ENCODE measurements around the gene CYP27B1. TPM values are rescaled to one million over a fixed set of nuclear protein-coding genes. Genes with fewer than 3 reads are reported as not detected.

CYP27B1 gene
- total RNA-seq, 3 donors from 2014 or later, result 0.33 to 2.2 (median 0.48) TPM

- TF ChIP-seq POLR2A (IDR thresholded peaks at IDR 0.05), result no peak
- no peak for TF ChIP-seq POLR2AphosphoS5 (IDR thresholded peaks at IDR 0.05)
- TF ChIP-seq CTCF (IDR thresholded peaks at IDR 0.05), result no peak
- no peak for DNase-seq (ENCODE audit: low spot score in 2 of 2)
- no peaks in the 10 kb centered on the region for H3K27me3 ChIP-seq
- no peaks in the 10 kb centered on the region for H3K9me3 ChIP-seq
- H3K4me1 ChIP-seq, result no peaks in the 10 kb centered on the region
- intact Hi-C loops (cut with DNase I; ENCODE audit: low total_unique reads), result loop anchor here (5.0 kb wide), 1 partner anchor 42 kb away; no protein-coding TSS in a partner anchor
- no peaks in the 10 kb centered on the region for H3K36me3 ChIP-seq
- no peak overlapping the region for H3K4me3 ChIP-seq
- peak overlapping the region in 1 of 2 donors; percentile 19 for H3K27ac ChIP-seq
Observed at GRCh38 chr12:57780284-57780897, 13.5 kb upstream of the CYP27B1 start.

GRCh38 chr12:57779736-57780135 lies 12.9 kb upstream of the CYP27B1 start:
- H3K36me3 ChIP-seq, result no peaks in the 10 kb centered on the region
- intact Hi-C loops (cut with DNase I; ENCODE audit: low total_unique reads), result loop anchor here (5.0 kb wide), 1 partner anchor 43 kb away; no protein-coding TSS in a partner anchor

GRCh38 chr12:57777911-57778310 lies 11.0 kb upstream of the CYP27B1 start:
- intact Hi-C loops (cut with DNase I; ENCODE audit: low total_unique reads), result no loop called here
- H3K9me3 ChIP-seq, result no peaks in the 10 kb centered on the region
- H3K36me3 ChIP-seq, result no peaks in the 10 kb centered on the region
- no peak for DNase-seq (ENCODE audit: low spot score in 2 of 2)
- no peak overlapping the region for H3K4me3 ChIP-seq
- H3K4me1 ChIP-seq, result no peaks in the 10 kb centered on the region
- TF ChIP-seq POLR2AphosphoS5 (IDR thresholded peaks at IDR 0.05) (no peak), CTCF (IDR thresholded peaks at IDR 0.05) (no peak), POLR2A (IDR thresholded peaks at IDR 0.05) (no peak)
- no peaks in the 10 kb centered on the region for H3K27me3 ChIP-seq
- H3K27ac ChIP-seq, result no peak overlapping the region

More at GRCh38 chr12:57779736-57780135, 12.9 kb upstream of the CYP27B1 start:
- H3K9me3 ChIP-seq, result no peaks in the 10 kb centered on the region
- no peak for TF ChIP-seq POLR2A (IDR thresholded peaks at IDR 0.05)
- no peak for TF ChIP-seq POLR2AphosphoS5 (IDR thresholded peaks at IDR 0.05)
- TF ChIP-seq CTCF (IDR thresholded peaks at IDR 0.05), result no peak
- H3K4me1 ChIP-seq, result no peaks in the 10 kb centered on the region
- H3K27me3 ChIP-seq, result no peaks in the 10 kb centered on the region
- DNase-seq (ENCODE audit: low spot score in 2 of 2), result no peak
- no peak overlapping the region for H3K4me3 ChIP-seq
- H3K27ac ChIP-seq, result peak overlapping the region in 1 of 2 donors; percentile 19

- Histone ChIP-seq H3K27ac (no peak overlapping the region), H3K27me3 (no peaks in the 10 kb centered on the region), H3K36me3 (no peaks in the 10 kb centered on the region), H3K4me1 (no peaks in the 10 kb centered on the region), H3K9me3 (no peaks in the 10 kb centered on the region), H3K4me3 (no peak overlapping the region)
- no peak for DNase-seq (ENCODE audit: low spot score in 2 of 2)
- intact Hi-C loops (cut with DNase I; ENCODE audit: low total_unique reads), result no loop called here
- TF ChIP-seq POLR2AphosphoS5 (IDR thresholded peaks at IDR 0.05) (no peak), POLR2A (IDR thresholded peaks at IDR 0.05) (no peak), CTCF (IDR thresholded peaks at IDR 0.05) (no peak)
Observed at GRCh38 chr12:57777367-57777766, 10.5 kb upstream of the CYP27B1 start.

GRCh38 chr12:57776247-57776587 lies 9.3 kb upstream of the CYP27B1 start:
- H3K27ac ChIP-seq, result no peak overlapping the region
- H3K4me1 ChIP-seq, result peaks cover 0 to 3% of the 10 kb centered on the region in 2 donors
- TF ChIP-seq POLR2AphosphoS5 (IDR thresholded peaks at IDR 0.05), result no peak
- TF ChIP-seq POLR2A (IDR thresholded peaks at IDR 0.05), result no peak
- no peak for TF ChIP-seq CTCF (IDR thresholded peaks at IDR 0.05)
- H3K27me3 ChIP-seq, result no peaks in the 10 kb centered on the region
- H3K4me3 ChIP-seq, result no peak overlapping the region
- intact Hi-C loops (cut with DNase I; ENCODE audit: low total_unique reads), result no loop called here
- H3K9me3 ChIP-seq, result no peaks in the 10 kb centered on the region
- no peaks in the 10 kb centered on the region for H3K36me3 ChIP-seq
- DNase-seq (ENCODE audit: low spot score in 2 of 2), result no peak

Measured in breast epithelium (tissue), 4 donors.